HG02885 (cell line): ENCODE data around the gene PON1.

Experiments
- ATAC-seq: cut with Tn5 transposase; IDR thresholded peaks from one replicate; pipeline ENCODE4 v1.9.1; 2021; ENCODE audit warnings: mild to moderate bottlenecking; ENCODE audit not compliant: unreplicated experiment, poor library complexity

The PON1 gene

DNA sequence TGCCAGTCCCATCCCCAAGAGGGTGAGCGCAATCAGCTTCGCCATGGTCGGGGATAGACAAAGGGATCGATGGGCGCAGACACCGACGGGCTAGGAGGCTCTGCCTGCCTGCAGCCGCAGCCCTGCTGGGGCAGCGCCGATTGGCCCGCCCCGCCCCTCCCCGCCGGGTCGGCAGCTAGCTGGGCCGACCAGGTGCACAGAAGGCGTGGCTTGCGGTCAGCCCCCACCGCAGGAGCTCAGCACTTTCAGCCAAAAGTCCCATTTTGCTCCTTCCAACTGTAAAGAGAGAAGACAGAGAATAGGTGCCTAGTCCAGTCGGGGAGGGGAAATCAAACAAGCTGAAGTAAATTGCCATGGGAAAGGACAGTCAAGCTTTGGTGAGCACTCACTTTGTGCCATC lies at the start of gene PON1:
Gene PON1, minus strand, starts transcription at position 102 of the 400 bp plus-strand sequence. Its CDS starts 57 bp downstream, at position 45.
- peak; percentile 88 for ATAC-seq

DNA sequence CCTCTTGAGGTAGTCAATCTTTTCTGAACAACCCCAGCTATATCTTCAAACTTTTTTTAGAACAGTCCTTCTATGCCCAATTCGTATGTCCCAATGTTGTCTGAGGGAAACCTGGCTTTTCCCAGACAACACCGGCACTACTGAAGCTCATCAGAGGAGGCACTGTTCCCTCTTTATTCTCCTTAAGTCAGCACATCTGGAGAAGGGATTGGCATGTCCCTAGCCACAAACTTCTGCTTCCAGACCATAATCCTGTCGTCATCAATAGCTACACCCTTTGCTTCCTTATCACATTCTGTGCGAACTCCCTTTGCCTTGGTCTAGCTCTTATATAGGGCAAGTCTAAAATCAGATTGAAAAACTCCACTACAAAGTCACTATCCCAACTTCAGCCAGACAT lies 49.0 kb upstream of the PON1 start:
- no peak for ATAC-seq

DNA sequence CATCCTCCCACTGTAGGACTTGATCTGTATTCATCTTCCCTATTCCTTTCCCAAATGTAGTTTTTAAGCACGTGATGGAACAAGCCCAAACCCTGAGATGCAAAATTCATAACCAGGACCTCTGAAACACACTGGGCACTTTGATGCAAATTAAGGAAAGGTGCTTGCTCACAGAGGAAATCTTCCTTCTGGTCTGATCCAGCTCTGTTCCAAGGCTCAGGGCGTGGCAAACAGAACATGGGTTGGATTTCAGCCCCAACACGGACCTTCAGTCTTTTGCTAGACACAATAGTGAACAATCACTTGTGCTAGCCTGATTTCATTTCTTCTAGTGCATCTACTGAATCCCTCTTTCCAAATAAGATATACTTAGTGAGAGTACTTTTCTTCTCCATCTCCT lies 43.9 kb upstream of the PON1 start:
- ATAC-seq = no peak

DNA sequence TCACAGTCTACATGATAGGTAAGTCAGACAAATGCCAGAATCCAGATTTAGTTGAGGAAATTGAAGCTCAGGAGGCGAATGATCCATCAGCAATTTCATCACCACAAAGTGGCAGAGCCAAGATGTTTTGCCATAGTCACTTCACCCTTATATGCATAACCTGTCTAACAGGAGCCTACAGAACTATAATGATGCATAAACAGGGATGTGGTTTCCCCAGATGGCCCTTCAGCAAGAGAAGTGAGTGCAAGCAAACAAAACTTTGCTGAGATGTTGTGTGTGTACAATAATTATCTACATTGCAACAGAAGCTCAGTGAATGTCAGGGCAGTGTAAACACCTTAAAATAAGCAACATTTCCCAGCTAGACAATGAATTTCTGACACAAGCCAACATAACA lies 43.3 kb upstream of the PON1 start:
- no peak for ATAC-seq

DNA sequence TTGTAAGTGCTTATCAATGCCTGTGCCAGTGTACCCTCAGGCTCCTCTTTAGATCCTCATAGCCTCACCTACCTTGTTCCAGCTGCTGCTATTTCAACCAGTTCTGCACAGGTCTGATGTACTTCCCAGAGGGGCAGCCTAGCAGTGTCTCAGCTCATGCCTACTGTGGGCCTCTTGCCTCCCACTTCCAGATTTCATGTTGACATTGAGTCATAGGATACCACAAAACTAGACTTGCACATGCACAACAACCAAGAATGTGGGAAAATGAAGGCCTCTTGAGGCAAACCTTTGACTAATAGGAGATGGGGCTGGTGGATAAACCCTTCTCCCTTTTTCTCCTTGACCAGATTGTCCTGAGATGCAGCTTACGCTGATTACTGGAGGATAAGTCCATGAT lies 40.8 kb upstream of the PON1 start:
- no peak for ATAC-seq

DNA sequence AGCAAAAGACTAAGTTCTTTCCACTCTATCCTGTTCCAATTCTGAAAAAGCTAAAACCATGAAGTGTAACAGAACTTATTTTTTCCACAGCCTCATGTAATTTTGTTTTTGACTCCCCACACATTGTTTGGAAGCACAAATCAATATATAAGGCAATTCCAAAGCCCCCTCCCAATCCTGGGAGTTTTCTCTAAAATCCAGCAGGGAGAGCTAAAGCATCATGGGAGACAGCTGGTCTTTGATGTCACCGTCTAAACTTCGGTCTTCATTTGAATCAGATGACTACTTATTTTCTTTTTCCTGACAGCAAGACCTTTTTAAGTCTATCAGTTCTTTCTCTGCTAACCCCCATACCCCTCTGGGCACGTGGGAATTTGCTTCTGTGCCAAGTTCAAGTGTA lies 33.3 kb upstream of the PON1 start:
- ATAC-seq = no peak

DNA sequence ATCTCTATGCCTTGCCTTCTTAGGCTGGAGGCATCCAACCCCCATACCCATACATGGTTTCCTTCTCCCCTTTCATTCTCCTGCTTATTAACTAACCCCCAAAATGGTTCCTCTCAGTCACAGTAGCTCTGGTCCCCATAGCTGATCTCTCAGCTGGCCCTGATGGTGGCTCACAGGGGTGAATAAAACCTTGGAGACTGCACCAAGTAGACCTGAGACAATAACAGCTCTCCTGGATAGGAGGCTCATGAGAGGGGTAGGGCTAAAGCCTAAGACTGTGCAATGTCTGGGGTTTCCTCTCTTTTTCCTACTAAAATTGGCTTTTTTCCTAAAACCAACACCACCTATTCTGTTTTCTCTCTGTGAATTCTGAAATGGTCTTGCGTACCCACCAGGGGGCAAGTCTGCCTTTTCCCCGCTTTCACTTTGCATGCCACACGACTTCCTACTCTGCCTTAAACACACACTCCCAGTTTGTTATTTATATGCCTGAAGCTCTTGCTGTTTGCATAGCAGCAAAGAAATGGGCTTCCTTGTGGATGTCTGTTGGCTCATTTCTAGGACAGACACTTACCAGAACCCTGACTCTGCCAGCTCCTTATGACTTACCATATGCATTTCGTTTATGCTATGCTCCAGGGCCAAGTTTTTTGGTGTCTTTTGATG lies 18.4 kb upstream of the PON1 start:
- no peak for ATAC-seq

DNA sequence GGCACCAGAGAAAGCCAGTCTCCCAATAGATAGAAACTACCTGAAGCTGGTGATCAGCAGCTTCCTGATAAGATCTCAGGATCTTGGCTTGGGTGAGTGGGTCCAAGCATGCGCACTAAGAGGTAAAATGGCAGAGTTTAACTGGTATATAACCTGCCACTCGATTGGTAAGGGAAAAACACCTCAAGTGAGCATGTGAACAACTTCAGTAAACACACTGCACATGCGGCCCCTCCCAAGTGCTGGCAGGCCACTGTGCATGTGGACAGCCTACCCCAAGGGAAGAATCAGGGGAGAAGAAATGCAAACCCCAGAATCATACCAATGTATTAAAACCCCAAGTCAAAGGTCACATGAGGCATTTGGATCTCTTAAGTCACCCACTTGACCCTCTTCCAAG lies 17.7 kb upstream of the PON1 start:
- ATAC-seq = no peak

DNA sequence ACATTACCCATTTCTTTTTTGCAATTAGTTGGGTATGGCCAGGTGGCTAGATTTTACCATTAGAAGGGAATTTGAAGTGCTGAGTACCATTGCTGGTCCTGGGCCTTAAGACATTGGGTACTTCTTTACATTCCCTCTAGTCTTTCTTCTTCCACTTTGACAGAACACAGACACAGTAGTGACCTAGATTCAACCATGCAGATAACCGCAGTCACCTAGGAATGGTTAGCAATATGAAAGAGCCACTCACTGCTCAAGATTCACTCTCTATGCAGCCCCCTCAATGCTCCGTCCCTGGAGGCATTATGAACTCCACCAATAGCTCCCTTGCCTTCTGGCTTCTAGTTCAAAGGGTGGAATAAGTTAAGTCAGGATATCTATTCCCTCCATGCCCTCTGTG lies 16.2 kb upstream of the PON1 start:
- ATAC-seq = no peak

DNA sequence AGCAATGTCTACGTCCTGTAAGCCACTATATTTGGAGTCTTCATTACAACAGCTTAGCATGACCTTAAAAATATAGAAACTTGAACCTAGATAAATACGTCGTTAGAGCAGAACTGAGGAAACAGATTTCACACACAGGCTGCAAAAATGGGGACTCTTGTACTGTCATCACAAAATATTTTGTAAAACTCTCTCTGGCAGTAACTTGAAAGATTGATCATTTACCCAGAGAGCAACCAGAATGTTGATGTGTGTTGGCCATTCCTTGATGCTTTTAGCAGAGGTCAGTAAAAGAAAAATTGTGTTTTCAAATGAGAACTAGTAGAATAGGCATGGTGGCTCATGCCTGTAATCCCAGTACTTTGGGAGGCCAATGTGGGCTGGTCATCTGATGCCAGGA lies 14.5 kb upstream of the PON1 start:
- no peak for ATAC-seq

DNA sequence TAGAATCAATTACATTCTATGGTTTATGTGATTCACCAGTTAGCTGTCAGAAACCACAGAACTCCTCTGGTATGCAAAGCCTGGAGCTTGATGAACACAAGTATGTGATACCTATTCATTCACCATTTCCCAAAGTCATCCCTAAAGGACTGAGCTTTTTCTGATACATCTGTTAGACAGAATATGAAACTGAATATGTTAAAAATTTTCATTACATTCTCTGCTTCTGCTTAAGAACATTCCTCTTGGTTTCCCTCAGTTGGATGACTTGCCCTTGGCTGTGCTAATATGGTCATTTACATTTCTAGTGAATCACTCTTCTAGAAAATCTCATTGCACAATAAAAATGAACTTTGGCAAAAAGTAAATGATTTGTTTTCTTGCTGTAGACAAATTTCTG lies 10.8 kb upstream of the PON1 start:
- no peak for ATAC-seq

DNA sequence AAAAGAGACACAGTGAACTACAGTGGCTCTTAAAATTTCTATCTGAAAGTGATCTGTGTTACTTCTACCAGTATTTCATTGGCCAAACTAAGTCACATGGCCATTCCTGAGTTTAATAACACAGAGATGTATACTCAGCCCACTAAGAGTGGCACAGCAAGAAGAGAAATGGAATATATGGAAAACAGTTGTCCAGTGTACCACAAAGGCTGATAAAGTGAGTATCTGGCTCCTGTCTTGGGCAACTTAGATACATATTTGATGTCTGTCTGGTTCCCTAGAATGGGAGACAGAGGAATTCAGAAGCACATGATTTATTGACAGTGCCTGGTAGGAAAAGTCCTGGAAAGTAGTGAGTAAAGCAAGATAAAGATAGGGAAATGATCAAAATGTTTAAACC lies 10.1 kb upstream of the PON1 start:
- ATAC-seq = no peak

DNA sequence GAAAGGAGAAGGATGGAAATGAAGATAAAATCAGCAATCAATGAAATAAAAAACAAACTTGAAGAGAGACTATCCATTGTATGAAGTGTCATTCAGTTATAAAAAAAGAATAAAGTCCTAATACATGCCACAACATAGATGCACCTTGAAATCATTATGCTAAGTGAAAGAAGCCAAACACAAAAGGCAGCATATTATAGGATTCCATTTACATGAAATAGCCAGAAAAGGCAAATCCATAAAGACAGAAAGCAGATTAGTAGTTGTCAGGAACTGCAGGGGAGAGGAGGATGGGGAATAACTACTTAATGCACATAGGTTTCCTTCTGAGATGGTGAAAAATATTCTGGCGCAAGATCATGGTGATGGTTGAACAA lies 6.6 kb upstream of the PON1 start:
- peak; percentile 28 for ATAC-seq

DNA sequence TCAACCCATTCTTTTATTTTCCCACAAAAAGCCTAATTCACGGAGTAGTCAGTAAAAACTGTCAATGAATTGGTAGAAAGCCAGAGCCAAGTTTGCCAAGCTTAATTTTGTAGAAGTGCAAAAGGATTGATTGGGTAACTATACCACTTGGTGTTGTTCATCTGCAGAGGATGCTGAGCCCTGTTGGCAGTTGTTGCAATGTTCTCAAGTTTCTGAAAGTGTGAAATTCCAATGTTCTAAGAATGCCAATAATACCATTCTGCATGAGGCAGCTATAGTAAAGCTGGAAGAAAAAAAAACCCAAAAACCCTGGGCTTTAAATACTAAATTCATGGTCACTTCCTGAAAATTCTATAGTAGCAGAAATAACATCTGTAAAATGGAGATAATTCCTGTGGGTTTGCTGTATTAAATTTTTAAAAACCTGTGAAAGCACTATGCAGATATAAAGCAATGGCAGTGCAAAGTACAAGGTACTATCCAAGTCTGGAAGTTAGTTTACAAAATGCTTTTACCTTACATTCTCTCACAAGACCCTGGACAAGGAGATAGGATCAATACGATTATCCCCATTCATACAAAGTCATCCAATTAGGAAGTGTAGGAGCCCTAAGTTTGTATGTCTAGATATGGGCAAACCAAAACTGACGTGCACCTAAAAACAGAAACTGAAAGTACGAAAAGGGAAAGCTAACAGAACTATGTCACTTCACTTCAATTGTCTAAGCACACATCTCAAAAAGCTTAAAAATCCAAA lies 6.0 kb upstream of the PON1 start:
- ATAC-seq = peak; percentile 99

DNA sequence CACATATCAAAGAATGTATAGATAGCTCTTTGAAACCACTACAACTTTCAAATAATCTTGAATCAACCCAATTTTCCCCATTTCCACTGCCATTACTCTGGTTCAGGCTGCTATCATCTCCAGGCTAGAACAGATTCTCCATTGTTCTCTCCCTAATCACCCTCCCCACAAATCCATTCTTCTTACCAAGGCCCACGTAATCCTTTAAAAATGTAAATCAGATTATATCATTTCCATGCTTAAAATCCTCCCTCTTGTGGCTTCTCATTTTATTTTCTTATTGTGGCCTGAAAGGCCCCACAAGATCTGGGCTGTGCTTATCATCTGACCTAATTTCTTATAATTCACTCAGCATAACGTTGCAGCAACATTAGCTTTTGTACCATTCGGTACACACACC lies 3.0 kb upstream of the PON1 start:
- ATAC-seq = no peak

DNA sequence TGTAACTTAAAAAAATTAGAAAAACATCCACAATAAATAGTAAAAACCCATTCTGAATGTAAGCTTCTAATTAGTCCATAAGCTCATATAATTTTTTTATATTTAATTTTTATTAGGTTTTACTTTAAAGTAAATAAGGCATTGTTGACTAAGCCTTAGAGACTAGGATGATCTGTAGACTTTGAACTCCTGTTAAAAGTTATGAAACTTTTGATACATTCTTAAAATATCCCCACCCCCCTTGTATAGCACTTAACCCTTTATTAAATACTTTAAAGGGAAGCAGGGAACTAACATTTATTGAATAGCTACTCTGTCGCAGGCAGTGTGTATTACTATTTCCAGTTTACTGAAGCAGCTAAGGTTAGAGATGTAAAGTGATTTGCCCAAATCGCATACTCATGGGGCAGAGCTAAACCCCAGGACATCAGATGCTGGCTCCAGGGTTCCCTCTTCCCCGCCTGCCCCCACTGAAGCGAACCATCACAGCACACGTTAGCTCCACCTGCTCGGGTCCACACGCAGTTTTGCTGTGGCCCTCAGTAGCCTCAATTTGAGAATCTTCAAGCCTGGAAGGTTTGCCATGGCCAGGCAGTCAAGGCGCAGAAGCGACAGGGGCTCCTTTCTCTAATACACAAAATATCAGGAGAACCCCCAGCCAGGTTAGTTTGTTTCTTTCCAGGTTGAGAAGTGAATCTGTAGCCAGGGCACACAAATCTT lies 762 bp downstream of the PON1 start:
- no peak for ATAC-seq

DNA sequence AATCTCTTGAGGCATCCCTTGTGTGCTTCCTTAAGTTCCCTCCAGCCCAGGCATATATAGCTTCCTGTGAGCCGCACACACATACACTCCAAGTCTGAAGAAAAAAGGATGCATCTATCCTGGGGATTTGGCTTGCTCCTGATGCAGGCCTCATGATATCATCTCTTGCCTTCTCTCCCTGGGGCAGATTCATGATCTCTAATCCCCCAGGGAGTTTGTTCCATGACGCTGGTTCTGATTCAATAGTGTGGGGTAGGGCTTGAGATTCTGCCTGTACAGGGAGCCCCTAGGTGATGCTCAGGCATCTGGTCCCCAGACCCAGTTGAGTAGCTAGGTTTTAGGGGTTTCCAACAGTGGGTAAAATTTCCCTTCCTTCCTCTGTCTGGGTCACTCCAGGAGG lies 1.5 kb downstream of the PON1 start:
- no peak for ATAC-seq

DNA sequence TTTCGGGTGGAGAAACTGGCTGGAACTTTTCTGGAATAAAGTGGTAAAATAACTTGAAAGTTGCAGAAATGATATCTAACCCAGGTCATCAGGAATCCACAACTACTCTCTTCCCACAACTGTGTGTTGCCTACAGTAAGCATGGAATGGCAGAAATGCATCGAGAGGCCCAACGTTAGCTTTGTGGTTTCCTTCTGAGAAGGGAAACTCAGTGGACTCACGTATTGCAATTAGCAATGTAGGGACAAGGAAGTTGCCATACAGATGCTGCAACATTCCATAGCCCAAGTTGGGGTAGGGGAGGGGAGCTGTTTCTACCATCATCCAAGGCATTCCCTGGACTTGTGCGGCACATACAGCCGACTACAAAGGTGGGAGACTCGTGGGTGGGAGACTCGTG lies 1.9 kb downstream of the PON1 start:
- no peak for ATAC-seq

DNA sequence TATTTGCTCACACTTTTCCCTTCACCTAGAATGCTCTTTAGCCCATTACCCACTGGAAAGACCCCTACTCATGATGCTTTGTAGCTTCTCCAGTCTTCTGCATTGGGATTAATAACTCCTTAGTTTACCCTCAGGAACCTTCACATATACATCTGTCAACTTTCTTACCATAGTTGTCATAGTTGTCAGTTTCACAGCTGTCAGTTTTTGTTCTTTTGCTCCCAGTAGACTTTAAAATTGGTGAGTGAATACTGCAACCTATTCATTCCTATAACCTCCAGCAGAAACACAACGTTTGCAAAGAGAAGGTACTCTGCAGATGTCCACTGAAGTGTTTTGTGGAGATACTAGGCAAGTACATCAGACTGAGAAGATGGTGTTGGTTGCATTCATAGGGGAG lies 2.6 kb downstream of the PON1 start:
- ATAC-seq = no peak

DNA sequence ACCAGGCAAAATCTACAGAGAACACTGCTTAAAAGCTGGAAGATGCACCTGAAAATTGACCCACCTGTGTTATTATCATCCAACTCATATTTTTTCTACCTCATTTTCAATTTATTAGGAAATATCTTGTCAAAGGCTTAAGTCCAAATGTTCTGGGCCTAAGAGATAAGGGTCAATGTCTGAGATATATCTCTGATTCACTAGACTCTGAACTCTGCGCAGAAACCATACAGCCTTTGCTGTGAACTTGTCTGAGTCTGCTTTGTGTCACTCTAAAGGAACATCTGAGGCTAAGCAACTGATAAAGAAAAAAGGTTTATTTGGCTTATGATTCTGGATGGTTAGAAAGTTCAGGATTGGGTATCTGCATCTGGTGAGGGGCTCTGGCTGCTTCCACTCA lies 3.7 kb downstream of the PON1 start:
- no peak for ATAC-seq

DNA sequence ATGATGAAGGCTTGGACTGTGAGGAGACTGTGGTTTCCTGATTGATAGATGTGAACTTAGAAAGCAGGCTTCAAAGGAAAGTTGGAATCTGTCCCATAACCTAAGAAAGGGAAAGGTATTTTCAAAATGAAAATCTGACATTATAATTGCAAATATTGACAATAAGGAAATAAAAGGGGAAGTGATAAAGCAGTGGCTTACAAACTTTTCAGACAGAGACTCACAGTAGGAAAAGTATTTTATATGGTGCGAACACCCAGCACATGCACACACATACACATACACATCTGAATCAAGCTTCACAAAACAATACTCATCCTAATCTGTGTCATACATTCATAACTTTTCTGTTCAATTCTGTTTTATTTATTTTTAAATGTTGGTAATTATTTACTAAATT lies 4.8 kb downstream of the PON1 start:
- ATAC-seq = no peak
